HuH-7 (cell line): ENCODE measurements around the gene OR4F15.

Experiments
- DNase-seq: peaks from one replicate; pipeline ENCODE4 v3.0.0; 2011; ENCODE audit warnings: low spot score

Gene OR4F15

DNA sequence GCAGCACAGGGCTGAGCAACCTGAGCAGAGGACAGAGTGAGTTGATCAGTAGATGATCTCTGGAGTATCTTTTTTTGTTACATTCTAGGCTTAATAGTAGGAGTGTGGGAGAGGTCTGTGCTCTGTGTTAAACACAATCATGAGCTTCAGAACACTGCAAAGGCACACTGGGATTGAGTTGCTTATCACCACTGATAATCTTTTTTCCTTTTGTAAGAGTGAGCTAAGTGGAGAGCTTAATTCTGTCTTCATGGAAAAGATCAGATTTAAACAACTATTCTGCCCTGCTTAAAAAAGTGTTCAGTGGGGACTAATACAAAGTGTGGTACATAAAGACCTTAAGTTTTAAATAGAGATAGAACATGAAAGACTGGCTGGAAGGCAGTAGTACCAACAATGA, 7.6 kb upstream of the OR4F15 start:
- DNase-seq = no peak

DNA sequence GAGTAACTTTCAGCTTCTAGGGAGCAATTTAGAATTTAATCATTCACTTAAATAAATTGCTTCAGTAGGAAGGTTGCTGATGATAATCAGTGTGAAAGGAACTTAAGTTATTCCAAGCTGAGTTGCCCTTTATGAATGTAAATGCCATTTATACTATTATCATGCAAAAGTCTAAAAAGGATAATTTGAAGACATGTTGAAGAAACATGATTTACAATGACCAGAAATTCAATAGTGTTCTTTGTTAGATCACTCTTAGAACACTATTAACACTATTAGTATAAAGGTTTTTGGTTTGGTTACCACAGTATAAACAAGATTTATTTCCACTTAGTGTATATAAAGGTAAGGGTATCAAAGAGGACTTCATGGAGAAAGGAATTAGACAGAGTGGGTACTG, 7.1 kb upstream of the OR4F15 start:
- DNase-seq = no peak

DNA sequence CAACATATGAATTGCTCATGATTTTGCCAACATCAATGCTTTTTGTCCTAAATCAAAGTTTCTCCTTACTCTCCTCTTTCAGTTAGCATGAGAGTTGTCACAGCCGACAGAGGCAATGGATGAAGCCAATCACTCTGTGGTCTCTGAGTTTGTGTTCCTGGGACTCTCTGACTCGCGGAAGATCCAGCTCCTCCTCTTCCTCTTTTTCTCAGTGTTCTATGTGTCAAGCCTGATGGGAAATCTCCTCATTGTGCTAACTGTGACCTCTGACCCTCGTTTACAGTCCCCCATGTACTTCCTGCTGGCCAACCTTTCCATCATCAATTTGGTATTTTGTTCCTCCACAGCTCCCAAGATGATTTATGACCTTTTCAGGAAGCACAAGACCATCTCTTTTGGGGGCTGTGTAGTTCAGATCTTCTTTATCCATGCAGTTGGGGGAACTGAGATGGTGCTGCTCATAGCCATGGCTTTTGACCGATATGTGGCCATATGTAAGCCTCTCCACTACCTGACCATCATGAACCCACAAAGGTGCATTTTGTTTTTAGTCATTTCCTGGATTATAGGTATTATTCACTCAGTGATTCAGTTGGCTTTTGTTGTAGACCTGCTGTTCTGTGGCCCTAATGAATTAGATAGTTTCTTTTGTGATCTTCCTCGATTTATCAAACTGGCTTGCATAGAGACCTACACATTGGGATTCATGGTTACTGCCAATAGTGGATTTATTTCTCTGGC, 6.2 kb upstream of the OR4F15 start:
- no peak for DNase-seq

DNA sequence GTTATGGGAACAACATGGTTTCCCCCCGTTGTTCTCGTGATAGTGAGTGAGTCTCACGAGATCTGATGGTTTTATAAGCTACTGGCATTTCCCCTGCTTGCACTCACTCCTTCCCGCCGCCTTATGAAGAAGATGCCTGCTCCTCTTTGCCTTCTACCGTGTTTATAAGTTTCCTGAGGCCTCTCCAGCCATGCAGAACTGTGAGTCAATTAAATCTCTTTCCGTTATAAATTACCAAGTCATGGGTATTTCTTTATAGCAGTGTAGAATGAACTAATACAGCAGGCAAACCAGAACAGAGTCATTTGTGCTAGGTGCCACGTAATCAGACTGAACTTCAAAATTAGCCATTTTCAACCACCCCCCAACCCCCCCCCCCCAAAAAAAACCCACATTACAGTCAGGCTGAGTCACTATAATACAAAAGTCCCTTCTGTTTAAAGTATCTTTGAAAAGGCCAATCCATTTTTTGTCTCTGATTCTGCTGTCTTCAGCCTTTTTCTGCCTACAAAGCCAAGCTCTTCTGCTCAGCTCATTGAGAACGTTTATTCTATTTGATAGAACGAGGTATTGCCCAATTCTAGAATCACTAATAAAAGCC, 4.6 kb upstream of the OR4F15 start:
- no peak for DNase-seq

DNA sequence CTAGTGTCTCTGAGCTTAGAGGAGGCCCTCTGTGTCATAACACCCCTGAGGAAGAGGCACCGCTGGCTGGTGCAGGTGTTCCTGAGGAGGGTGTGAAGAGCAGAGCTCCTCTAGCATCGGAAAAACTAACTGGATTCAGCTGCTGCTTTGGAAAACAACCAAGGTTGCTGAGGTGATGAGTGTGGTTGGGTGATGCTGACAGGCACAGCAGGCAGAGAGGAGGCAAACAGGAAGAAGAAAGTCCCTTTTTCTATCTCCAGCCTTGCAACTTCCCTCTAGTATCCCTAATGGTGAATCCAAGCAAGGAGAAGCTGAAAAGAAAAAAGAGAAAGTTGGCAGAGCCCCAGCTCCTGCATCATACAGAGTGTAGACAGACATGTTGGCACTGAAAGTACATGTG, 3.8 kb upstream of the OR4F15 start:
- no peak for DNase-seq

DNA sequence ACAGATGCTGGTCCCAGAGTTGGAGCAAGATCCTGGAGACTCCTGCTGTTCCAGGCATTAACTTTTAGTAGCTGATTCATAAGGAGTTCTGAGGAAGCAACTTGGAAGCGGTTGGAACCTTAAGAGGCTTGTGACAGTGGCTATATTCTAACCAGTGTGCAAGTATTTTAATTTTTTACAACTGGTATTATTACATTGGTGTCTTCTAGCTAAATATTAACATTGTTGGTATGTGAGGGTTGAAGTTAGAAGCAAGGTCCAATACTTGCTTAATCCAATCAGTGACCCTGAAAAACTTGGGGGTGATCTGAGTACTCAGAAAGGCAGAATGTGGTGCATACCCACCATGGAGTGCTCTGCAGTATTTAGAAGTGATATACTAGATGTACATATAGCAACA, 1.5 kb upstream of the OR4F15 start:
- no peak for DNase-seq

DNA sequence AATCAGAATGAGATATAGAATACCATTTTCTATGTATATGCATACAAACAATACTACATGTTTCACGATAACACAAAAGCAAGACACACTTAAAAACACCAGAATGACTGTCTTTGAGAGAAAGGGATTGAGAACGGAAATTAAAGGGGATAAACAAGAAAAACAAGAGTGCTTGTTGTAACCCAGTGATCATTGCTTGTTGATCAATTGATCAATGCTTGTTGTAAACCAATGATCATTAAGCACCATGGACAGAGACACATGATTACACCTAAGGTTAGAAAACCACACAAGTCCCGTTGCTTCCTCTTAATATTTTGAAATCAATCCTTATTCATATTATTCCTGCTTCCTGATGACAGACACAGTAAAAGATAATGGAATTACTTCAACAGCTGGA, 1.1 kb upstream of the OR4F15 start:
- DNase-seq = peak; percentile 19

DNA sequence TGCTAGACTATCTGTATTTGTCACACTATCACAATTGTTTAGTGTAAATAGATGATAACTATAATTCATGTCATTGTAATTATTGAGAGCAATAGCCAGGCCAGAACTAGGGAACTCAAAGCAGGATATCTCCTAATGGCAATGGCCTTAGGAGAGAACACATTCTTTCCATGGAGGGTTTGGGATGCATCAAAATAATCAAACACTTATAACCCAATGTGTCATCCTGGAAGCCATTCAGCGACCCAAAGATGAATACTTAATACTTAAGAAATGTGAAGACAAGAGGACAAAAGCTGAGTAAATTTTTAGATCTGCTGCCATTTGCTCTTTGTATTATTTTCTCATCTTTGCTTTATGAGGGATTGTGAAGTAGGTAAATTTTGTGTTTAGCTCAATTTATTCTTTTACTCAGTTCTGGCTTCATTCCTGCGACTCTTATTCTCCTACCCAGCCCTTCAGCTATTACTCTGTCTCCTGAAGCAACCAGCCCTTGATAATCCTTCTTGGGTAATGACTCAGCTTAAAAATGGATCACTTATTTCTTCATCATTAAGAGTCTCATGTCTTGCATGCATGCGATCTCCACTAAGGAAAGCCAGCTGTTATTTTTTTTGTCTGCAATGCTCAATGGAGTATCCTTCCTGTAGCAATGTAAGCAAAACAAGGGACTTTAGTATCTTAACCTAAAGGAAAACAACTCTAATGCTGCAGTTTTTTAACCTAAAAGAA, 2.0 kb downstream of the OR4F15 start:
- DNase-seq = no peak

DNA sequence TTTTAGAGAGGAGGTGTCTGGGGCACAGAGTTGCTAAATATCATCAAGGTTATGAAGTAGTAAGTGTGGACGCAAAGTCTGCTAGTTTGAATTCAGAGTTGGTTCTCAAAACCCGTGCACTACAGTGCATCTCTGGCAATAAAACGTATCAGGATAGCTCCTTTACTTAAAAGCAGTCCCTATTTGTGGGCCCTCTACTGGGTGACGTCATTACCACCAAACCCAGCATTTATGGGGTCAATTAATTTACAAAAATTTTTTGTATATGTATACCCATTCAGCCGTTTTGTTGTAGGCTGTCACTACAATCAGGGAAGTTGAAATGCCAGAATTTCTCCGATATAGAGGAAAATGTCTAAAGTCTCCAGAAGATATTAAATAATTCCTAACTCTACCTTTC, 8.8 kb downstream of the OR4F15 start:
- DNase-seq = no peak

DNA sequence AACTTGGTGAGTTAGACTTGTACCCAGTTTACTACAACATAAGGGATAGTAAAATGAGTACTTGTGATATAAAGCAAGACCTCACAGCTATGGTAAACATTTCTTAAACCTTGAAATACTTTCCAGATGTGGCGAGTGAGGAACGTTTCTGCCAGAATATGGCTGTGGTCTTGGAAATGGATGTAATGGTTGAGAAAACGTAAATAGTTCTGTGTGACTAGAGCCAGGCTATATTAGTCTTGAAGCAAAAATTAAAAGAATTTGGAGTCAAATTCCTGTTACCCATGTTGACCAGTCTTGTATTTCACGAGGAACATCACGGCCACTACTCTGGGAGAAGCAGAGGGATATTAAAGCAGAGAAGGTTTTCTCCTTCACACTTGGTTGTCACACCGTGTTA, 15.3 kb downstream of the OR4F15 start:
- DNase-seq = no peak

DNA sequence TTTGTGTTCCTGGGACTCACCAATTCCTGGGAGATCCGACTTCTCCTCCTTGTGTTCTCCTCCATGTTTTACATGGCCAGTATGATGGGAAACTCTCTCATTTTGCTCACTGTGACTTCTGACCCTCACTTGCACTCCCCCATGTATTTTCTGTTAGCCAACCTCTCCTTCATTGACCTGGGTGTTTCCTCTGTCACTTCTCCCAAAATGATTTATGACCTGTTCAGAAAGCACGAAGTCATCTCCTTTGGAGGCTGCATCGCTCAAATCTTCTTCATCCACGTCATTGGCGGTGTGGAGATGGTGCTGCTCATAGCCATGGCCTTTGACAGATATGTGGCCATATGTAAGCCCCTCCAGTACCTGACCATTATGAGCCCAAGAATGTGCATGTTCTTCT, 16.8 kb downstream of the OR4F15 start:
- no peak for DNase-seq

DNA sequence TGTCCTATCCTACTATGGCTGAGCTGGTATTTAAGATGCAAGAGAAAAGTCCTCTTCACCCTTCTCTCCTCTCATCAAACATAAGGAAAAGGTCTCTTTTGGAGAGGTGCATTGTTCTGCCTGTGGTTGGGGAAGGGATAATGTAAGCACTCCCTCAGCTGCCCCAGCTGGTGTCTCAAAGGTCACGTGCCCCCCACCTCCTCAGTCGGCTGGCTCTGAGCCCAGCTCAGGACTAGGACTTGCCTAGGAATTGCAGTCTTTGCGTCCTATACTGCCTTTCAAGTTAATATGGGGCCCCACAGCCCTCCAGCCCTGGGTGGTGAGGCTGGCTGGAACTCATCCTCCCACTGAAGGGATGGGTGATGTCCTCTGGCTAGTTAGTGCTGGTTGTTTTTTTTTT, 29.7 kb downstream of the OR4F15 start:
- DNase-seq = no peak

DNA sequence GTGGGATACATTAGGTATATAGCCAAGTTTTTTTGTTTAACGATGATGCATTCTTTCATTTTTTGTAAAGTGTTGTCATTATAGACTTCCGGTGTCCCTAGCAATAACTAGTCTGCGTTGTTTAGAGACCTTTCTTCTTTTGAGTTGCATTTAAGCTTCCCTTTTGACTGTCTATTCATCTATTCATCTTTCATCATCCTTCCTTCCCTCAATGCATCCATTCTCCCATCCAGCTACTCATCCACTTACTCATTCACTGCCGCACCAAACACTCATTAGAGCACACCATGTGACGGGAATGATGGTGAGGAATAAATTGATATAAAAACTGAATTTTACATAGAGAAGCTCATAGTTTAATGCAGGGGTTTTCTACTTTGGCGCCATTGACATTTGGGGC, 32.9 kb downstream of the OR4F15 start:
- DNase-seq = no peak

DNA sequence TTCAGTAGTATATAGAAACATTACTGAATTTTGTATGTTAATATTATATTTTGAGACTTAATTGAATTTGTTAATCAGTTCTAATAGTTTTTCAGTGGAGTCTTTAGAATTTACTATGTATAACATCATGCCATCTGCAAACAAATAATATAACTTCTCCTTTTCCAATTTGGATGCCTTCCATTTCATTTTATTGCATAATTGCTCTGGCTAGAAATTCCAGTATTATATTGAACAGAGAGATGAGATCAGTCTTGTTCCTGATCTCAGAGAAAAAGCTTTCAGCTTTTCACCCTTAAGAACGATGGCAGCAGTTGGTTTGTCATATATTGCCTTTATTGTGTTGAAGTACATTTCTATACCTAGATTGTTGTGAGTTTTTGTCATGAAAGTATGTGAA, 40.4 kb downstream of the OR4F15 start:
- no peak for DNase-seq
